WI38 (cell line): ENCODE measurements around the gene PPIF.

Source experiments
- H3K4me3 ChIP-seq: 2 replicates; pipeline ENCODE4 v1.5.1; 2011; ENCODE audit warnings: low read depth, mild to moderate bottlenecking, control low read depth, low read length
- CTCF ChIP-seq: IDR thresholded peaks from 2 replicates; pipeline ENCODE4 v1.5.1; 2012; ENCODE audit warnings: low read depth, mild to moderate bottlenecking, control low read depth, low read length

The PPIF gene

GRCh38 chr10:79340646-79341244 is 6.5 kb upstream of the PPIF start:
- TF ChIP-seq CTCF = no peak
- no peak overlapping the region for H3K4me3 ChIP-seq

GRCh38 chr10:79342295-79342761 is 4.9 kb upstream of the PPIF start:
- TF ChIP-seq CTCF = no peak
- H3K4me3 ChIP-seq = no peak overlapping the region

GRCh38 chr10:79342811-79343561 is 4.3 kb upstream of the PPIF start:
- no peak overlapping the region for H3K4me3 ChIP-seq
- no peak for TF ChIP-seq CTCF

- TF ChIP-seq CTCF = no peak
- no peak overlapping the region for H3K4me3 ChIP-seq
Measured at GRCh38 chr10:79344502-79345195, 2.6 kb upstream of the PPIF start.

GRCh38 chr10:79345241-79346011 is 1.8 kb upstream of the PPIF start:
- no peak overlapping the region for H3K4me3 ChIP-seq
- TF ChIP-seq CTCF = no peak

GRCh38 chr10:79346012-79346340 is 1.3 kb upstream of the PPIF start:
- H3K4me3 ChIP-seq = no peak overlapping the region
- no peak for TF ChIP-seq CTCF
